Left lobe of liver (tissue), 2 donors: ENCODE data around the gene IPO9. TPM values are rescaled to one million over a fixed set of nuclear protein-coding genes. Genes with fewer than 3 reads are reported as not detected.
A peak's percentile ranks its signal among the peaks of the same experiment; 100 is the strongest.
"Not testable (repeated sequence)": the region's sequence is repeated elsewhere in the genome, so short reads cannot be mapped to it uniquely, and the experiment has no call there.

Experiments
- ATAC-seq: fragments of 200-7000 bp; cut with Tn5 transposase; one replicate; pipeline ENCODE4 v1.9.1; 2020; ENCODE audit warnings: mild to moderate bottlenecking, moderate library complexity
- DNase-seq: peaks from one replicate; pipeline ENCODE4 v3.0.0-alpha.2; 2020; ENCODE audit warnings: low spot score
- total RNA-seq: library from RNA; stranded (reverse); gene quantifications from one replicate; pipeline ENCODE4 v1.2.1, GENCODE V29; 2021
- donor health status: DM: no; HTN: no; CAD: no; lungs with moderate emphysema.
- donor health status: DM: no; HTN: yes; CAD: no.

The IPO9 gene
- total RNA-seq, 1 donor from 2014 or later = 21.3 TPM

DNA sequence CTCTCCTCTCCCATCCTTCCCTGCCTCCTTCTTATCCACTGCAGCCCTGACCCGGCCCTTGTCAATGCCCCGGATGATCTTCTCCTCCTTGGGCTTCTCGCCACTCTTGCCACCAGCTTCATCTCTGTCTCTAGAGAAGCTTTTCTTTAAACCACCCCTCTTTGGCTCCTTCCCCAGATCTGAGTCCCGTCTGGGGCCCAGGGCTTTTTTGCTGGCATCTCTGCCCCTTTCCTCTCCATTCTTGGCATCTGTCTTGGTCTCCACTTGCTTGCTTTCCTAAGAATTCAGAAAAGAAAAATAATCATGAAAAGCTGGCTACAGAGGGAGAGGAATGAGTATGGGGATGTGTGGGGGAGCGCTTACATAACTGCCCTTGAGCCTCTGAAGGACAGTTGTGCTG is 71.5 kb downstream of the IPO9 start:
- ATAC-seq (no peak), DNase-seq (no peak)

DNA sequence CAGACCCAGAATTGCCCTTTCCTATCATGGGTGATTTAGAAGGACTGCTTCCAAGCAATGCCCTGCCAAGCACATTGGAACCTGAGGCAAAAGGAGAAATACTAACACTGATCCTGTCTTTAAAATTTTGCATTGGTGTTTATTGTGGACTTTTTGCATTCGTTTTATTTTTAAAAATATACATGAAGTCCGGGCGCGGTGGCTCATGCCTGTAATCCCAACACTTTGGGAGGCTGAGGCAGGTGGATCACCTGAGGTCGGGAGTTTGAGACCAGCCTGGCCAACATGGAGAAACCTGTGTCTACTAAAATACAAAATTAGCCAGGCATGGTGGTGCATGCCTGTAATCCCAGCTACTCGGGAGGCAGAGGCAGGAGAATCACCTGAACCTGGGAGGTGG is 72.1 kb downstream of the IPO9 start:
- not testable (repeated sequence) for DNase-seq, ATAC-seq

- DNase-seq (no peak), ATAC-seq (no peak)
Measured at GRCh38 chr1:201902198-201902597, 73.2 kb downstream of the IPO9 start.

DNA sequence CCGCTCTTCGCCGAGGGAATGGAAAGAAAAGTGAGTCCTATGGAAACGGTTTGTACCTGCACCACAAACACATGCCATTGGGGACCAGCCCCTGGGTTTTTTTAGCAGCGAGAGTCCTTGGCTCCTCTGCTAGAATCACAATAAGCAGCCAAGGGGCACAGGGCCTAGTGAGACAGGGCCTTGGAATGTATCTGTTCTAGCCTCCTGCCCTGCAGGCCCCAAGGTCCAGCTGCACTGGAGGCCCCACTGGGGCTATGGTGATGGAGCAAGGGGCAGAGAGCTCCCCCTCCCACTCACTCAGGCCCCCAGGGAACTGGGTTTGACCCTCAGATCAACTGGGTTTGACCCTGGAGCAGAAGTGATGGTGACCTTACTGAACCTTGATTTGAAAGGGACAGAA is 74.2 kb downstream of the IPO9 start:
- no peak for ATAC-seq
- DNase-seq = no peak

- ATAC-seq = no peak
- no peak for DNase-seq
Measured at GRCh38 chr1:201904579-201904978, 75.6 kb downstream of the IPO9 start.

GRCh38 chr1:201905234-201905890 is 76.4 kb downstream of the IPO9 start:
- peak; percentile 85 for ATAC-seq
- peak; percentile 64 for DNase-seq

DNA sequence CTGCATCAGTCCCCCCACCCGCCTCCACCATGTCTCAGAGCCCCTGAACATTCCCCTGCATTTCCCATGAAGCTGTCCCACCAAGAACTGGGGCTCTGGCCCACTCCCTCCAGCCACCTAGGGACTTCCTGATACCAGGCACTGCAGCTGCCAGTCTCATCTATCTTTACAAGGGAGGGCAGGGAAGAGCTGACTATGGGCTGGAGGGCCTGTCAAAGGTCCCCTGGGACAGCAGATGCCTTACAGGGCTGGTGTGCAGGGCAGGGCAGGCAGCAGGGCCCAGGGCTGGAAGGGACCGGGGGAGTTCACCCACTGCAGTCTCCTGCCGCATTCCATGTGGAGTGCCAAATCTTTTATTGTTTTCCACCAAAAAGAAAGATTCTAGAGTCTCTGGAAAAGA is 77.4 kb downstream of the IPO9 start:
- DNase-seq = no peak
- ATAC-seq = no peak

DNA sequence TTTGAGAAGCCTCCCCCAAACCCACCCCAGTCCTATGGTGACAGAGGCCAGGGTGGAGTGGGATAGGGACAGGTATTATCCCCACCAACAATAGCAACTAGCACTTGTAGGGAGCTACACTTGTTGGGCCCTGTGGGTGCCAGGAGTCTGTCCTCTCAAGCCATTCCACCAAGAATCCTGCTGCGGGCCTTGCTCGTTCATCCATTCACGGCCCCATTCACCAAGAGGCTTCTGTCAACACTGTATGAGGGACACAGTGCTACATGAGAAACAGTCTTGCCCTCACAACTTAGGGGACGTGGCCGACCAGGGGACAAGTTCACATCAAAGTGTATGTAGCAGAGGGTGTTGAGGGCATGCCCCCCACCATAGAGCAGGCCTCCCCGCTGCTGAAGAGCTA is 78.7 kb downstream of the IPO9 start:
- ATAC-seq (no peak), DNase-seq (no peak)

- DNase-seq (no peak), ATAC-seq (no peak)
Measured at GRCh38 chr1:201911826-201912571, 83.0 kb downstream of the IPO9 start.

DNA sequence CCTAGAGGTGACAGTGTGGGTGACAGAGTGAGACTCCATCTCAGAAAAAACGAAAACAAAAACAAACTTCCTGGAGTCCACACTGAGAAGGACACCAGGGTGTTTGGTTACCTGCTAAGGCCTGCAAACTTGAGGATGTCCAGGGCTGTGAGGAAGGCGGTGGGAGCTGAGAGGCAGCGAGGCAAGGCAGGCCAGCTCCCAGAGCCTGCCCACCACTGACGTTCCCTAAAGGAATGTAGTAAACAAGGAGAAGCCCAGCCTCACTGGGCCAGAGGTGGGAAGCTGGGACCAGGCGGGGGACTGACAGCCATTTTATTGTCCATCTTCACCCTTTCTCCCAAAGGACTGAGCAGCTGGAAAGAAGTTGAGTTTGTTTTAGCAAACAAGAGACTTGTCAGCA is 83.9 kb downstream of the IPO9 start:
- no peak for ATAC-seq
- DNase-seq = no peak

DNA sequence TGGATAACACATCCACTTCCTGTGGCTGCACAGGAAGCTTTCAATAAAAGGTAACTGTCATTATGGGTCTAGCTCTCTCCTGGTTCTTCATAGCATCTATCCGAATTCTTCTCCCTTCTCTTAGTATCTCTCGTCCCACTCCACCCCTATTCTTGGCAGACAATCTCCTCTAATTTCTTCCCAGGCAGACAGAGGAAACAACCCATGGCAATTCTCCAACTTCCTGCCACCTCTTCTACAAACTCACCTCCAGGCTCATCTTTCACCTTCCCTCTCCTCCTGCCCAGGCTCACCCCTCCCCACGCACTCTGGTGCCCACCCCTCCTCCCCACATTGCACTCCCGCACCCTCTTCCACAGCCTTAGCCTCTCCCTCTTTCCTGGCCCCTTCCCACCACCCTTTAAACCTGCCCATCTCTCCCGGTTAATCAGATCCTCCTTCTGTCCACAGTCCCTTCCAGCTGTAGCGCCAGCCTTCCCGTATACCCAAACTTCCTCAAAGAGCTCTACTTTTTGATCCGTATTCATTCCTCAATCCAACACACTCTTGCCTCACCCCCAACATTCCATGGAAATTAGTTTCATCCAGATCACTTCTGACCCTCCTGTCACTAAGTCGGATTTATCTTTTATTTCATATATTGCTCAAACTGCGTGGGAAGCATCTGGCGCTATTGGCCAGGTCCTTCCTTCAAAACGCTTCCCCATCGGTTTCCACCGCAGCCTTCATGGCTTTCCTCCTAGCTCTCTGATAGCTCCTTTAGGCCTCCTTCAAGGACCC is 85.7 kb downstream of the IPO9 start:
- DNase-seq (no peak), ATAC-seq (no peak)

DNA sequence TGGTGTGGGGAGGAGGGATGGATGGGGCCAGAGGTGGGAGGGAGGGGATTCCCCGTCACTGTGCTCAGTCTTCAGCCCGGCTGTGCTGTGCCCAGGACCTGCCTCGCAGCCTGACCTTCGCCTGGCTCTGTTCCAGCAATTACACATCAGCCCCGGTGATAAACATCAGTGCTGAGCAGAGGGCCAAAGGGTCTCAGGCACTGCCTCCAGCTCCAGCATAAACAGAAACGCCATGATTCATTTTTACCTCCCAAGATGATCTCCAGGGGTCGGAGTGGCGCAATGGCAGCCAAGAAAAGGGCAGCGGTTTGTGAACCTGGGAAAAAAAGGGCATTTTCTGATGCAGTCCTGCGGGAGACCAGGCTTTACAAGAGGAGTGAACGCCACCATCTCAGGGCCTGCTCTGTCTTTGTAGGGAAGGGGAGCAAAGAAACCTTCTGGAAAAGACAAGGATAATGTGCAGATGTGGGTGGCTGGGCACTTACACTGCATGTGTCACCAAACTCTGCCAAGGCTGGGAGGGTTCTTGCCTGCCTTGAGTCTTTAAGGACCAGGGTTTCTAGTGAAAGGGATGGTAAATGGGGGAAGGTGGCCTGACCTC is 87.8 kb downstream of the IPO9 start:
- DNase-seq (peak; percentile 74), ATAC-seq (peak; percentile 93)

GRCh38 chr1:201917362-201918033 is 88.5 kb downstream of the IPO9 start:
- ATAC-seq (no peak), DNase-seq (no peak)

- ATAC-seq = no peak
- no peak for DNase-seq
Measured at GRCh38 chr1:201918343-201918742, 89.4 kb downstream of the IPO9 start.

DNA sequence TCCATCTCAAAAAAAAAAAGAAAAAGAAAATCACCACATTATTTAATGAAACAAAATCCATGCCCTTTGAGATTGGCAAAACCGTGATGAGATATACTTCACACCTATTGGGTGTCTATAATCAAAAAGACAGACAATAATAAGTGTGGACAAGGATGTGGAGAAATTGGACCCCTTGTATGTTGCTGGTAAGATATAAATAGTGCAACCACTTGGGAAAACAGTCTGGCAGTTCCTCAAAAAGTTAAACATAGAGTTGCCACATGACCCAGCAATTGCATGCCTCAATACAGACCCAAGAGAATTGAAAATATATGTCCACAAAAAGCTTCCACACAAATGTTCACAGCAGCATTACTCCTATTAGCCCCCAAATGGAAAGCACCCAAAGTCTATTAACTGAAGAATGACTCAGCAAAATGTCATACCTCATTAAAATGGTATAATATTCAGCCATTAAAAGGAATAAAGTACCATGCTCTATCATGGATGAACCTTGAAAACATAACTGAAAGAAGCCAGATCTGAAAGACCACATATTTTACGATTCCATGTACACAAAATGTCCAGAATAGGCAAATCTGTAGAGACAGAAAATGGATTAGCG is 93.1 kb downstream of the IPO9 start:
- ATAC-seq (no peak), DNase-seq (no peak)

- ATAC-seq = no peak
- no peak for DNase-seq
Measured at GRCh38 chr1:201925301-201925567, 96.3 kb downstream of the IPO9 start.

DNA sequence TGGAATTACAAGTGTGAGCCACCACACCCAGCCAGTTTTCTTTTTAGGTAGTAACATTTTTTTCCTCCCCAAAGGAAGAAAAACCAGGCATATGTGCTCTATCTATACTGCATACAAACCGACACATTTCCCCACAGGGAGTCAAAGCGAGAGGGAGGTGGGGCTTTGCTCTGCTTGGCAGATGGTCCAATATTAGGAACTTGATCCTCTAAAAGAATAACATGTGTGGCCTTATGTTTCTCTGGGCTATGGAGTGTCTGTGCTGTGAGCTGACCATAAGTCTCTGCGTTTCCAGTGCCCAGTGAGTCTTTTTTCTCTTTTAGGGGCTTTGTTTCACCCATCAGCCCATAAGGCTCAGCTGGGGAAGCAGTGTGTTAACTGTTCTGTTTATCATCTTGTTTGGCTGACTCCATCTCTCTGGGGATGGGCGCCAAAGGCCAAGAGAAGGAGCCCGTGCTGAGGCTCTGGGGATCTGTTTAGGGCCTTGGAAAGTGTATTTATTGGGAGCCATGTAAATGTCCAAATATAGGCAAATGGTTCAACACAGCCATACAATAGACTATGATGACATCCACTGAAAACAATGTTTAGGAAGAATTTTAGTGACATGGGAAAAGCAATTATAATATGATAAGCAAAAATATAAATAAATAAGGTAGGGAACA is 97.2 kb downstream of the IPO9 start:
- no peak for ATAC-seq
- DNase-seq = no peak

- no peak for ATAC-seq
- DNase-seq = no peak
Measured at GRCh38 chr1:201928266-201928665, 99.3 kb downstream of the IPO9 start.

- ATAC-seq (no peak), DNase-seq (no peak)
Measured at GRCh38 chr1:201930137-201930536, 101.2 kb downstream of the IPO9 start.

DNA sequence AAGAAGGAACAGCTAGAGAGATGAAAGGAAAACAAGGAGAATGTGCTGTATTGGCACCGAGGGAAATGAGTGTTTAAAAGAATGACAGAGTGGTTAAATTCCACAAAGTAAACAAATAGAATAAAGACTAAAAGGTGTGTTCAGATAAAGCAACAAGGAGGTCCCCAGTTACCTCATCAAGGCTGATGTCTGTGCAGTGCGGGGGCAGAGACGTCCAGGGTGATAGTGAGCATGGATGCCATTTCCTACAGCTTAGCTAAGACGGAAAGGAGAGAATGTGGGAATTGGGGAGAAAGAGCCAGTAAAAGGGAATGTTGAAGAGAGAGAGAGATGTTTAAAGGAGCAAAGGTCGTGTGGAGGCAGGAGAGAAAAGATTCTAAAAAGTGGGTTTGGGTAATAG is 101.8 kb downstream of the IPO9 start:
- ATAC-seq (no peak), DNase-seq (no peak)
